Measurements from ENCODE around the gene EN1. TPM values are rescaled to one million over a fixed set of nuclear protein-coding genes. Genes with fewer than 3 reads are reported as not detected.

Gene EN1
- total and polyA plus RNA-seq, 9 donors: 3.7 to 7.3 (median 6.1) TPM

DNA sequence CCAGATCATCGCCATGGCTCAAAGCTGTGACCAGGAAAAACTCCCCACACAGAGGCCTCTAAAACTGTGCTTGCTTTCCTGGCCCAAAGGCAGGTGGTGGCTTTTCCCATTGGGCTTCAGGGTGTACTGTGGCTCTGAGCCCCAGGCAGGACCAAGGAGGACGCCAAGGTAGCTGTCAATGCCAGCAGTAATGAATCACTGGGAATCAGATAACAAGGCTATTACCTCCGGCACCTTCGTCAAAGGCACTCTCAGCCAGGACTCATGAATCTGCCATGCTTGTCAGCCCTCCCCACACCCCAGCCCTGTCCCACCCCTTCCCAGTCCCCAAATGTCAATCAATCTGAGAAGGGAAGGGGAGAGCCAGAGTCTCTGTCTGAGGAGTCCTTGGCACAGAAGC, 27.9 kb upstream of the EN1 start:
- Histone ChIP-seq H3K4me3 (ENCODE audit: low read length) (no peak overlapping the region), H3K27me3 (ENCODE audit: control insufficient read depth, insufficient read depth, low read length) (peaks cover 8% of the 10 kb centered on the region), H3K4me1 (ENCODE audit: control insufficient read depth, insufficient read depth, low read length) (no peaks in the 10 kb centered on the region), H3K9me3 (replicated peaks; ENCODE audit: control insufficient read depth, low read depth, low read length) (no peaks in the 10 kb centered on the region), H3K36me3 (ENCODE audit: control insufficient read depth, insufficient read depth, low read length) (no peaks in the 10 kb centered on the region), H3K27ac (ENCODE audit: low read length) (no peak overlapping the region)
- 88% methylated on average over 1 of the region's 4 CpGs for WGBS (ENCODE audit: insufficient coverage)
- DNase-seq: no peak

DNA sequence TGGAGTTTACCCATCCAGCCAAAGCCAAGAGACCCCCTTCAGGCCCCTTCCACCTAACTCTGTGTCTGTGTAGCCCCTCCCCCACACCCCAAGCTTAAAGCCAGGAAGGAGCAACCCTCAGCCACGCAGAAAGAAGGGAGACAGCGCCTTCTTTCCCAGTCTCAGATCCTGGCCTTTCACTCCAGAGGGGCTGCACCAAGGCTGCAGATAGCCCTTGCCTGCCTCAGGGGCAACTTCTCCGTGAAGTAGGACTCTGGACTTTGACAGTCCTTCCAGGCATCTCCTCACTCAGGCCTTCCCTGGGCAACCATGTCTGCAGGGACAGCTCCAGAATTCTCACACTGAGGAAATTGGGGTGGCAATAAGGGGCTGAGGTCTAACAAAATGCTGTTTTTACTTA, 26.9 kb upstream of the EN1 start:
- Histone ChIP-seq H3K9me3 (replicated peaks; ENCODE audit: control insufficient read depth, low read depth, low read length) (no peaks in the 10 kb centered on the region), H3K27ac (ENCODE audit: low read length) (no peak overlapping the region), H3K36me3 (ENCODE audit: control insufficient read depth, insufficient read depth, low read length) (no peaks in the 10 kb centered on the region), H3K4me1 (ENCODE audit: control insufficient read depth, insufficient read depth, low read length) (no peaks in the 10 kb centered on the region), H3K27me3 (ENCODE audit: control insufficient read depth, insufficient read depth, low read length) (peaks cover 8% of the 10 kb centered on the region), H3K4me3 (ENCODE audit: low read length) (no peak overlapping the region)
- WGBS (ENCODE audit: insufficient coverage): 64% methylated on average over 2 of the region's 3 CpGs
- no peak for DNase-seq

DNA sequence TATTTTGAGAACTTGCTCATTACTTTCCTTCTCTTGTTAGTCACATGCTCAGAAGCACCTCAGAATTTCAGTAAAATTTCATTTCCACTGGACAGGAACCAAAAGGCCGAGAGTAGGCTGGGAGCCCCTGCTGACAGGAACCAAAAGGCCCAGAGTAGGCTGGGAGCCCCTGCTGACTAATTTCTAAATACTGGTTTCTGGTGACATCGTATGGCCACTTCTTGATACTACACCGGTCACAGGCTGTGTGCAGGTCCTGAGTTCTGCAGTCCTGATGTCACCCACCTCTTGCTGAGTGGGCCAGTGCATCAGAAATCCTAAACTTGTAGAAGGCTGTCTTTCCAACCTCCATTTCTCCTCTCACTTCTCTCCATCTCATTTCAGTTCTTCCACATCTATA, 17.7 kb upstream of the EN1 start:
- Histone ChIP-seq H3K27me3 (ENCODE audit: control insufficient read depth, insufficient read depth, low read length) (peaks cover 19% of the 10 kb centered on the region), H3K4me3 (ENCODE audit: low read length) (no peak overlapping the region), H3K4me1 (ENCODE audit: control insufficient read depth, insufficient read depth, low read length) (no peaks in the 10 kb centered on the region), H3K9me3 (replicated peaks; ENCODE audit: control insufficient read depth, low read depth, low read length) (no peaks in the 10 kb centered on the region), H3K27ac (ENCODE audit: low read length) (no peak overlapping the region), H3K36me3 (ENCODE audit: control insufficient read depth, insufficient read depth, low read length) (no peaks in the 10 kb centered on the region)
- peak; percentile 71 for DNase-seq
- WGBS (ENCODE audit: insufficient coverage): 0% methylated on average over 3 of the region's 3 CpGs

DNA sequence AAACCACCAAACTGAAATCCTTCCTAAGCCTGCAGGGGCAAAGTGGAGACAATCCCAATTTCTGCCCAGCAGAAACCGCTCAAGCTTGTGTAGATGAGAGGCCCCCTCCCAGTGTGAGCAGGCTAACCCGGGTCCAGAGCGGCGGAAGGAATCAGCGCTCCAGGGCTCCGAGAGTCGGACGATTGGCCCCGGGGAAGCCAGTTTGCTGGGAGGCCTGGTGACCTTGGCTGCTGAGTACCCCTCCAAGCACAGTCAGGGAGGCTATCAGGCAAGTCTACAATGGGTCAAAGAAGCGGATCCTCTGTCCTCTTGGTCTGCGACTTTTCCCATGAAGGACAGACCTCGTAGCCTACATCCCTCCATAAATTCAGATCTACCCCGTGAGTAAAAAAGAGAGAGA, 16.8 kb upstream of the EN1 start:
- Histone ChIP-seq H3K27ac (ENCODE audit: low read length) (no peak overlapping the region), H3K27me3 (ENCODE audit: control insufficient read depth, insufficient read depth, low read length) (peaks cover 25% of the 10 kb centered on the region)
- 87% methylated on average over 2 of the region's 13 CpGs for WGBS (ENCODE audit: insufficient coverage)

GRCh38 chr2:118861731-118862130, 14.3 kb upstream of the EN1 start:
- H3K36me3 ChIP-seq (ENCODE audit: control insufficient read depth, insufficient read depth, low read length): no peaks in the 10 kb centered on the region
- H3K27ac ChIP-seq (ENCODE audit: low read length): no peak overlapping the region
- DNase-seq: no peak
- WGBS (ENCODE audit: insufficient coverage): no CpG with 5 or more reads among the region's 1 CpG
- peaks cover 50% of the 10 kb centered on the region for H3K27me3 ChIP-seq (ENCODE audit: control insufficient read depth, insufficient read depth, low read length)
- H3K4me1 ChIP-seq (ENCODE audit: control insufficient read depth, insufficient read depth, low read length): no peaks in the 10 kb centered on the region
- no peak overlapping the region for H3K4me3 ChIP-seq (ENCODE audit: low read length)
- no peaks in the 10 kb centered on the region for H3K9me3 ChIP-seq (replicated peaks; ENCODE audit: control insufficient read depth, low read depth, low read length)

More for the DNA sequence above, 16.8 kb upstream of the EN1 start:
- Histone ChIP-seq H3K4me3 (ENCODE audit: low read length) (no peak overlapping the region), H3K36me3 (ENCODE audit: control insufficient read depth, insufficient read depth, low read length) (no peaks in the 10 kb centered on the region), H3K9me3 (replicated peaks; ENCODE audit: control insufficient read depth, low read depth, low read length) (no peaks in the 10 kb centered on the region), H3K4me1 (ENCODE audit: control insufficient read depth, insufficient read depth, low read length) (no peaks in the 10 kb centered on the region)
- no peak for DNase-seq

DNA sequence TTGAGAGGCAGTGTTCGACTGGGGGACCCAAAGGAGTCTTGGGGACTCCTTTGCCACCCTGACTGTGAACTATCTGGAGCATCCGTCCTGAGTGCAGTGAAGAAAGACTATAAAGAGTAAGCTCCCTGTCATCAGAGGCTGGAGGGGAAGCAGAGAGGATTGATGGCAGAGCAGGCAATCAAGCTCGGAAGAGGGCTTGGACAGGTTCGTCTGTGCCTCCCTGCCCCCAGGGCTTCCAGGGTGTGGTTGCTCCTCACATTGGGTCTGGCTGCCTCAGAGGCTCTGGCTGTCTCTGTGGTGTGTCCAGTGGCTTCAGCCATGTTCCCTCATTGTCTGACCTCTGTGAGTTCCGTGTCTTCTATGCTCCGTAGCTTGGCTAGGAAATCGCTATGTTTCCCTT, 13.8 kb upstream of the EN1 start:
- DNase-seq: no peak
- Histone ChIP-seq H3K4me3 (ENCODE audit: low read length) (no peak overlapping the region), H3K4me1 (ENCODE audit: control insufficient read depth, insufficient read depth, low read length) (no peaks in the 10 kb centered on the region), H3K36me3 (ENCODE audit: control insufficient read depth, insufficient read depth, low read length) (no peaks in the 10 kb centered on the region), H3K9me3 (replicated peaks; ENCODE audit: control insufficient read depth, low read depth, low read length) (no peaks in the 10 kb centered on the region), H3K27ac (ENCODE audit: low read length) (no peak overlapping the region), H3K27me3 (ENCODE audit: control insufficient read depth, insufficient read depth, low read length) (peaks cover 55% of the 10 kb centered on the region)
- 61% methylated on average over 4 of the region's 7 CpGs for WGBS (ENCODE audit: insufficient coverage)

DNA sequence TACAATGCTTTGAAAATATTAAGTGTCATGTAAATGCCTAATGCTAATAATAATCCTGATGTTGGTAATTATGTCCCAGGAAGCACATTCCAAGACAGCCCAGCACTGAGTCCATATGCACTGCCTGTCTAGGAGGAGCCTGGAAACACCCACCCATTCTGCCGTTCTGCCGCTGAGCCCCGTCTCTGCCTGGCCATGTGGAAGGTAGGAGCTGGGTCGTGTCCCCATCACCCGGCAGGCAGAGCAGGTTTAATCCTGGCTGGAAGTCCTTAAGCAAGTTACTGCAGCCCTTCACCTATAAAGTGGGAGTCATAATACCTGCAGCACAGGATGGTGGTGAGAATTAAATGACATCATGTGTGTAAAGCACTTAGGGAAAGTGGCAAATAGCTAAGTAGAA, 13.1 kb upstream of the EN1 start:
- Histone ChIP-seq H3K9me3 (replicated peaks; ENCODE audit: control insufficient read depth, low read depth, low read length) (no peaks in the 10 kb centered on the region), H3K4me1 (ENCODE audit: control insufficient read depth, insufficient read depth, low read length) (peaks cover 5% of the 10 kb centered on the region), H3K27me3 (ENCODE audit: control insufficient read depth, insufficient read depth, low read length) (peaks cover 62% of the 10 kb centered on the region), H3K4me3 (ENCODE audit: low read length) (no peak overlapping the region), H3K27ac (ENCODE audit: low read length) (no peak overlapping the region), H3K36me3 (ENCODE audit: control insufficient read depth, insufficient read depth, low read length) (no peaks in the 10 kb centered on the region)
- WGBS (ENCODE audit: insufficient coverage): no CpG with 5 or more reads among the region's 5 CpGs
- no peak for DNase-seq

- Histone ChIP-seq H3K27ac (ENCODE audit: low read length) (no peak overlapping the region), H3K9me3 (replicated peaks; ENCODE audit: control insufficient read depth, low read depth, low read length) (no peaks in the 10 kb centered on the region), H3K4me1 (ENCODE audit: control insufficient read depth, insufficient read depth, low read length) (peaks cover 15% of the 10 kb centered on the region), H3K36me3 (ENCODE audit: control insufficient read depth, insufficient read depth, low read length) (no peaks in the 10 kb centered on the region), H3K4me3 (ENCODE audit: low read length) (no peak overlapping the region), H3K27me3 (ENCODE audit: control insufficient read depth, insufficient read depth, low read length) (peaks cover 73% of the 10 kb centered on the region)
- 21% methylated on average over 17 of the region's 26 CpGs for WGBS (ENCODE audit: insufficient coverage)
- DNase-seq: no peak
These were observed 11.8 kb upstream of the EN1 start for GRCh38 chr2:118859157-118859770.

- H3K27me3 ChIP-seq (ENCODE audit: control insufficient read depth, insufficient read depth, low read length): peaks cover 79% of the 10 kb centered on the region
- WGBS (ENCODE audit: insufficient coverage): 19% methylated on average over 38 of the region's 40 CpGs
- no peak for DNase-seq
These were observed 11.2 kb upstream of the EN1 start for GRCh38 chr2:118858485-118859156.

DNA sequence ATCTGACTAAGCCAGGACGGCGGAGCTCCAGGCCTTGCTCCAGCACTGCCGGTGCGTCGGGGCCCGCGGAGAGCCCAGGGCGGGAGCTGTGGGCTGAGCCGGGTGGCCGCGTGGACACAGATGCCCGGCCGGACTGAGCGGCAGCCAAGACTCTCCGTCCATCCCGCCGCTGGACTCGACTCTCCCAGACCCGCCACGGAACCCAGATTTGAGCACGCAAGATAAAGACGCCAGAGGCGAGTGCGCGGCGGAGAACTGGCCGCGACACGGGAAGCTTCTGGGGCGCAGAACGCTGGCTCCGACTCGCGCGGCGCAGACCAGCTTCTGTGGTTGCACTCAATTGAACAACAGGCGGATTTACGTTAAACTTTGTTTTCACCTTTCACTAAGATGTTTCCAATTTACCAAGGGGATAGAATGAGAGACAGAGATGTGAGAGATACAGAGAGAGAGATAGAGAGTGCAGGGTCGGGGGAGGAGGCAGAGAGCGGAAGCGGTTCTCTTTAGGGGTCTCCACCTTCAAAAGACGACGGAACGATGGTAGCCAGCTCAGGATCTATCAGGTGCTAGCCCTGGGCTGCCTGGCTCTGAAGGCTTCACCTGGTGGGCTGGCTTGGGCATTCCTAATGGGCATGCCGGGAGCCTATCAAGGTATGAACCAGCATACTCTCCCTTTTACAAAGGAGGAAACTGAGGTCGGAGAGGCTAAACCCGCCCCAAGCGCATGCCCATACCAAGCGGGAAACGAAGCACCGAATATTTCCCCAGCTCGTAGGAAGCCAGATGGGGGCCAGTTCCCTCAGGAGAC, 10.4 kb upstream of the EN1 start:
- WGBS (ENCODE audit: insufficient coverage): 15% methylated on average over 46 of the region's 52 CpGs
- peaks cover 85% of the 10 kb centered on the region for H3K27me3 ChIP-seq (ENCODE audit: control insufficient read depth, insufficient read depth, low read length)

More at GRCh38 chr2:118858485-118859156, 11.2 kb upstream of the EN1 start:
- H3K36me3 ChIP-seq (ENCODE audit: control insufficient read depth, insufficient read depth, low read length): no peaks in the 10 kb centered on the region
- H3K9me3 ChIP-seq (replicated peaks; ENCODE audit: control insufficient read depth, low read depth, low read length): no peaks in the 10 kb centered on the region
- no peak overlapping the region for H3K4me3 ChIP-seq (ENCODE audit: low read length)
- H3K27ac ChIP-seq (ENCODE audit: low read length): no peak overlapping the region
- peaks cover 17% of the 10 kb centered on the region for H3K4me1 ChIP-seq (ENCODE audit: control insufficient read depth, insufficient read depth, low read length)

More for the DNA sequence above, 10.4 kb upstream of the EN1 start:
- Histone ChIP-seq H3K27ac (ENCODE audit: low read length) (no peak overlapping the region), H3K36me3 (ENCODE audit: control insufficient read depth, insufficient read depth, low read length) (no peaks in the 10 kb centered on the region), H3K9me3 (replicated peaks; ENCODE audit: control insufficient read depth, low read depth, low read length) (no peaks in the 10 kb centered on the region), H3K4me3 (ENCODE audit: low read length) (no peak overlapping the region), H3K4me1 (ENCODE audit: control insufficient read depth, insufficient read depth, low read length) (peaks cover 23% of the 10 kb centered on the region)
- no peak for DNase-seq

Measured in muscle of leg (tissue), 11 donors.